GM12878 (cell line): Measurements from ENCODE around the gene PCSK2. TPM values are rescaled to one million over a fixed set of nuclear protein-coding genes. Genes with fewer than 3 reads are reported as not detected.

ENCODE experiments used
- ATAC-seq: fragments of 200-7000 bp; cut with Tn5 transposase; 3 replicates; pipeline ENCODE4 v1.9.1; 2020; ENCODE audit warnings: mild to moderate bottlenecking, moderate library complexity
- BruUV-seq: library from RNA; stranded (reverse); fragments of 400-500 nt; replicated peaks from 2 replicates; lab custom pipeline; 2021; lab: Mats Ljungman, UMichigan
- CTCF ChIA-PET: fragments of 300-600 bp; sonication (Branson Sonifier 250); formaldehyde crosslinking; extraction: SDS; loops from one replicate; lab custom pipeline; 2021; ENCODE audit warnings: inconsistent platforms; lab: Yijun Ruan, JAX
- POLR2A ChIA-PET: fragments of 350-600 bp; formaldehyde crosslinking; extraction: SDS; loops from one replicate; lab custom pipeline; 2021; ENCODE audit warnings: inconsistent platforms; lab: Charles Lee
- RAD21 ChIA-PET: fragments of 300-600 bp; sonication (Branson Sonifier 250); formaldehyde crosslinking; loops from one replicate; lab custom pipeline; 2023; ENCODE audit warnings: antibody characterized with exemption; ENCODE audit not compliant: unreplicated experiment; lab: Charles Lee
- SMC1A ChIA-PET: fragments of 300-600 bp; sonication (Branson Sonifier 250); formaldehyde crosslinking; loops from one replicate; lab custom pipeline; 2023; ENCODE audit not compliant: unreplicated experiment, uncharacterized antibody; lab: Charles Lee
- DNase-seq: peaks from one replicate; pipeline ENCODE4 v3.0.0-alpha.2; 2011; ENCODE audit warnings: low read depth, low spot score
- FAIRE-seq: peaks from 3 replicates; lab custom pipeline; 2011; peaks lifted over from hg19 to GRCh38; lab: Jason Lieb, UNC
- H2AFZ ChIP-seq: 2 replicates; pipeline ENCODE4 v1.6.0; 2011; ENCODE audit warnings: low read depth, low read length, control low read depth; ENCODE audit not compliant: control insufficient read depth
- H3K27ac ChIP-seq: 2 replicates; pipeline ENCODE4 v1.5.1; 2011; ENCODE audit warnings: control low read depth; ENCODE audit not compliant: control insufficient read depth, insufficient read depth
- H3K27me3 ChIP-seq, 2 experiments: replicated peaks in 1 of 2; 2 replicates each; pipeline versions ENCODE4 v1.6.0 to v1.6.1; 2011; ENCODE audit warnings: low read length in 1 of 2; ENCODE audit not compliant: control insufficient read depth in 2 of 2, insufficient read depth in 2 of 2
- H3K36me3 ChIP-seq, 2 experiments: 2 replicates each; pipeline ENCODE4 v1.5.1; 2011; ENCODE audit warnings: low read length in 1 of 2; ENCODE audit not compliant: control insufficient read depth in 2 of 2, insufficient read depth in 2 of 2
- H3K4me1 ChIP-seq: 2 replicates; pipeline ENCODE4 v1.6.1; 2011; ENCODE audit warnings: mild to moderate bottlenecking, low read length, moderate library complexity, mixed read lengths; ENCODE audit not compliant: control insufficient read depth, insufficient read depth
- H3K4me2 ChIP-seq: 2 replicates; pipeline ENCODE4 v1.6.0; 2011; ENCODE audit warnings: control low read depth; ENCODE audit not compliant: control insufficient read depth, insufficient read depth
- H3K4me3 ChIP-seq: fragments of 200-600 bp; sonication (generic); 2 replicates; pipeline ENCODE4 v1.5.1; 2016
- H3K79me2 ChIP-seq: 2 replicates; pipeline ENCODE4 v1.6.0; 2011; ENCODE audit warnings: low read length; ENCODE audit not compliant: control insufficient read depth, insufficient read depth
- H3K9ac ChIP-seq: 2 replicates; pipeline ENCODE4 v1.8.0; 2011; ENCODE audit warnings: low read length, control low read depth, mixed read lengths; ENCODE audit not compliant: control insufficient read depth, insufficient read depth
- H3K9me3 ChIP-seq: replicated peaks from 3 replicates; pipeline ENCODE4 v1.5.1; 2011; ENCODE audit warnings: mild to moderate bottlenecking, low read length; ENCODE audit not compliant: control insufficient read depth, insufficient read depth
- H4K20me1 ChIP-seq: 2 replicates; pipeline ENCODE4 v1.6.0; 2011; ENCODE audit not compliant: control insufficient read depth, insufficient read depth
- ATF7 ChIP-seq: fragments of 450-650 bp; IDR thresholded peaks from 2 replicates; pipeline ENCODE4 v1.6.1; 2016; ENCODE audit warnings: low read depth, mild to moderate bottlenecking
- IRF4 ChIP-seq: IDR thresholded peaks from 2 replicates; pipeline ENCODE4 v1.6.1; 2011; ENCODE audit warnings: low read depth, low read length
- NR2C2 ChIP-seq: IDR thresholded peaks from 2 replicates; pipeline ENCODE4 v1.6.1; 2011; ENCODE audit warnings: borderline replicate concordance, low read depth; ENCODE audit not compliant: control insufficient read depth, insufficient read length
- RB1 ChIP-seq: fragments of 450-650 bp; formaldehyde crosslinking; IDR thresholded peaks from 2 replicates; pipeline ENCODE4 v1.6.1; 2017; ENCODE audit warnings: mild to moderate bottlenecking, borderline replicate concordance
- STAT3 ChIP-seq: IDR thresholded peaks from 2 replicates; pipeline ENCODE4 v1.6.1; 2011; ENCODE audit warnings: low read depth, low read length, improper control_type of control experiment
- TCF3 ChIP-seq: IDR thresholded peaks from 2 replicates; pipeline ENCODE4 v1.6.1; 2012; ENCODE audit warnings: low read depth, mild to moderate bottlenecking, low read length, borderline replicate concordance; ENCODE audit not compliant: insufficient read depth
- WGBS: methylation state at CpG from one replicate; pipeline ENCODE4 v1.1.6; 2016; ENCODE audit warnings: low lambda C conversion rate; ENCODE audit not compliant: insufficient replicate concordance, insufficient coverage; ENCODE audit errors: missing lambda C conversion rate; 5-methylcytosine and 5-hydroxymethylcytosine counted together
- in situ Hi-C: fragments of 300-500 bp; cut with MboI; formaldehyde crosslinking; loops from 9 replicates; pipeline ENCODE4 v1.14.3; 2018; ENCODE audit warnings: mixed read lengths
- intact Hi-C: fragments of 100-400 bp; cut with micrococcal nuclease; formaldehyde crosslinking; loops from one replicate; pipeline ENCODE4 v1.14.2; 2022; ENCODE audit not compliant: unreplicated experiment
- polyA plus RNA-seq, 11 experiments: library from polyadenylated mRNA; depleted of rRNA in 4 of 11; unstranded in 6 of 11; stranded (reverse) in 5 of 11; fragments of >200 nt; fragmentation: Nextera tagmentation in 4 of 11; fragmentation: Illumina TruSeq in 1 of 11; extraction: Ambion mirVana in 4 of 11; extraction: Trizol in 1 of 11; gene quantifications; 1 replicate in 1 of 11; 2 replicates in 10 of 11; pipeline versions ENCODE4 v1.2.1 to v1.2.3, GENCODE V29; 2011 to 2016; ENCODE audit warnings: inconsistent platforms in 2 of 11, missing spikeins in 2 of 11, low read depth in 1 of 11
- total RNA-seq, 4 experiments: library from RNA; depleted of rRNA in 3 of 4; stranded (reverse); fragments of >200 nt in 3 of 4; fragmentation: Illumina TruSeq in 1 of 4; extraction: Trizol in 1 of 4; gene quantifications; 2 replicates each; pipeline versions ENCODE4 v1.2.1 to v1.2.3, GENCODE V29; 2013 to 2021
- TF ChIP-seq, protein P1 (sequence below): fragments of 450-650 bp; IDR thresholded peaks from 2 replicates; pipeline ENCODE4 v1.6.1; 2018; ENCODE audit warnings: mild to moderate bottlenecking, low read depth, moderate library complexity; ENCODE audit not compliant: partially characterized antibody

Gene PCSK2
- total and polyA plus RNA-seq, 10 of the 15 experiments (the other 5 are each of a cell fraction or from before 2014, with no cell fraction given): not detected

DNA sequence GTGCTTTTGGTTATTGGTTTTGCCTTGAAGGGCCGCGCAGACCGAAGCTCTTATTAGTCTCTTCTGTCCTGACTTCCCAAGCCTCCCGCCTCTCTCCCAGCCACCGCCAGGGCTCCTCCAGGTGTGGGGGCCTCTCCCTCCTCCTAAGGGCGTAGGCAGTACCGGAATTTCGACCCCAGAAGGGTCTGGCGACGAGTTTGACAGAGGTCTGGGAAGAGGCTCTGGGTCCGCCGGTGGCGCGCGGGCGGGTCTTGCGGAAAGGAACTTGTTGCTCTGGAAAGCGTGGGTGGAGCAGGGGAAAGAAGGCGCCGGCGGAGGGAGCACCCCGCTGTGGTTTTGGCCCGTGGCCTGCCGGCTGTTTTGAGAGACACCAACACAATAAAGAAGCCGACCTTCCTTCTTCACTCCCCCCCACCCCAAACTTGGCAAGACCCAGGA, 1.8 kb downstream of the PCSK2 start:
- H3K79me2 ChIP-seq: no peaks in the 10 kb centered on the region
- no peak for TF ChIP-seq ATF7
- no peak overlapping the region for H3K9ac ChIP-seq
- DNase-seq (no peak), FAIRE-seq (no peak), ATAC-seq (no peak)
- BruUV-seq: no TSS peak
- H3K36me3 ChIP-seq: no peaks in the 10 kb centered on the region
- H3K4me1 ChIP-seq: no peaks in the 10 kb centered on the region
- no peaks in the 10 kb centered on the region for H3K9me3 ChIP-seq
- POLR2A ChIA-PET: no interaction called here
- WGBS: 25% methylated on average over 24 of the region's 25 CpGs
- intact Hi-C loops: no loop called here
- no peak overlapping the region for H3K4me2 ChIP-seq
- no peak overlapping the region for H3K4me3 ChIP-seq
- peaks cover 5 to 12% of the 10 kb centered on the region in 2 experiments; a peak in 2 of 4 replicates for H3K27me3 ChIP-seq
- CTCF ChIA-PET: no interaction called here
- RAD21 ChIA-PET: no interaction called here
- H3K27ac ChIP-seq: no peak overlapping the region
- H2AFZ ChIP-seq: no peak overlapping the region
- SMC1A ChIA-PET: no interaction called here
- in situ Hi-C loops: loop anchor here (25.0 kb wide), 1 partner anchor 166 kb away; no protein-coding TSS in a partner anchor
- H4K20me1 ChIP-seq: no peaks in the 10 kb centered on the region

DNA sequence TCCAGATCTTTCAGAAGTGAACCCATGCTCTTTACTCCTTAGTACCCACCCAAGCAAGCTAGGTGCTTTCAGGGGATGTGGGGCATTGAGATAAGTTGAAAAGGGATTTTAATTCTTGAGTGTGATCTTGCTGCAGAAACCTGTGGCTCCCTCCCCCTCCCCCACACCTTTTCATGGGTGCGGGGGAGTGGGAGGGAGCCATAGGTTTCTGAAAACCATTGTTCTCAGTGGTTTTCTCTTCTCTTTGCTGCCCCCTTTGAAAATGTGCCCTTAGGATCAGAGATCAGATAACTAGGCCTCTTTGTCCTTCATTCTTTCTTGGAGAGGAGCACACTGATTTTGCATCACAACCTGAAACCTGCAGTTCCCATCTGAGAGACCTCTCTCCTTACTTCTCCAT, 2.4 kb downstream of the PCSK2 start:
- no TSS peak for BruUV-seq
- intact Hi-C loops (no loop called here), in situ Hi-C loops (loop anchor here (25.0 kb wide), 1 partner anchor 167 kb away; no protein-coding TSS in a partner anchor)
- ChIA-PET POLR2A (no interaction called here), RAD21 (no interaction called here), SMC1A (no interaction called here), CTCF (no interaction called here)
- H3K79me2 ChIP-seq: no peaks in the 10 kb centered on the region
- no peak overlapping the region for H3K4me2 ChIP-seq
- H3K4me3 ChIP-seq: no peak overlapping the region
- H3K9me3 ChIP-seq: no peaks in the 10 kb centered on the region
- no peak overlapping the region for H2AFZ ChIP-seq
- peaks cover 5 to 12% of the 10 kb centered on the region in 2 experiments; a peak in 2 of 4 replicates for H3K27me3 ChIP-seq
- no peak for ATAC-seq
- H3K9ac ChIP-seq: no peak overlapping the region
- no peak for DNase-seq
- TF ChIP-seq TCF3 (no peak), RB1 (no peak), STAT3 (no peak), NR2C2 (no peak), IRF4 (no peak)
- TF ChIP-seq, protein P1, sequence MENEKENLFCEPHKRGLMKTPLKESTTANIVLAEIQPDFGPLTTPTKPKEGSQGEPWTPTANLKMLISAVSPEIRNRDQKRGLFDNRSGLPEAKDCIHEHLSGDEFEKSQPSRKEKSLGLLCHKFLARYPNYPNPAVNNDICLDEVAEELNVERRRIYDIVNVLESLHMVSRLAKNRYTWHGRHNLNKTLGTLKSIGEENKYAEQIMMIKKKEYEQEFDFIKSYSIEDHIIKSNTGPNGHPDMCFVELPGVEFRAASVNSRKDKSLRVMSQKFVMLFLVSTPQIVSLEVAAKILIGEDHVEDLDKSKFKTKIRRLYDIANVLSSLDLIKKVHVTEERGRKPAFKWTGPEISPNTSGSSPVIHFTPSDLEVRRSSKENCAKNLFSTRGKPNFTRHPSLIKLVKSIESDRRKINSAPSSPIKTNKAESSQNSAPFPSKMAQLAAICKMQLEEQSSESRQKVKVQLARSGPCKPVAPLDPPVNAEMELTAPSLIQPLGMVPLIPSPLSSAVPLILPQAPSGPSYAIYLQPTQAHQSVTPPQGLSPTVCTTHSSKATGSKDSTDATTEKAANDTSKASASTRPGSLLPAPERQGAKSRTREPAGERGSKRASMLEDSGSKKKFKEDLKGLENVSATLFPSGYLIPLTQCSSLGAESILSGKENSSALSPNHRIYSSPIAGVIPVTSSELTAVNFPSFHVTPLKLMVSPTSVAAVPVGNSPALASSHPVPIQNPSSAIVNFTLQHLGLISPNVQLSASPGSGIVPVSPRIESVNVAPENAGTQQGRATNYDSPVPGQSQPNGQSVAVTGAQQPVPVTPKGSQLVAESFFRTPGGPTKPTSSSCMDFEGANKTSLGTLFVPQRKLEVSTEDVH: no peak
- H3K27ac ChIP-seq: no peak overlapping the region
- no peaks in the 10 kb centered on the region for H3K36me3 ChIP-seq
- H3K4me1 ChIP-seq: no peaks in the 10 kb centered on the region
- no peaks in the 10 kb centered on the region for H4K20me1 ChIP-seq
- 36% methylated on average over 1 of the region's 1 CpG for WGBS
- FAIRE-seq: no peak
